Endothelial cell of umbilical vein (primary cell): ENCODE results near the gene USH1G.

ENCODE experiments used
- GATA2 ChIP-seq: IDR thresholded peaks from 2 replicates; pipeline ENCODE4 v1.7.0; 2011; ENCODE audit warnings: low read depth, mild to moderate bottlenecking, moderate library complexity, mixed read lengths, low read length; ENCODE audit not compliant: insufficient read length, insufficient read depth
- MYC ChIP-seq: IDR thresholded peaks from one replicate; pipeline ENCODE4 v1.6.1; 2011; ENCODE audit warnings: mild to moderate bottlenecking, low read depth, low read length
- POLR2A ChIP-seq: IDR thresholded peaks from 2 replicates; pipeline ENCODE4 v1.6.1; 2012; ENCODE audit warnings: low read depth, mild to moderate bottlenecking, control low read depth, low read length
- TF ChIP-seq, protein P1 (sequence below), 2 donors: IDR thresholded peaks; 1 replicate in 1 of 2; 2 replicates in 1 of 2; pipeline ENCODE4 v1.5.1; 2011; ENCODE audit warnings: low read length in 2 of 2, mild to moderate bottlenecking in 2 of 2, moderate library complexity in 2 of 2, control low read depth in 1 of 2, inconsistent platforms in 1 of 2, low read depth in 1 of 2; ENCODE audit not compliant: insufficient read depth in 1 of 2; ENCODE audit errors: extremely low read depth in 1 of 2

DNA sequence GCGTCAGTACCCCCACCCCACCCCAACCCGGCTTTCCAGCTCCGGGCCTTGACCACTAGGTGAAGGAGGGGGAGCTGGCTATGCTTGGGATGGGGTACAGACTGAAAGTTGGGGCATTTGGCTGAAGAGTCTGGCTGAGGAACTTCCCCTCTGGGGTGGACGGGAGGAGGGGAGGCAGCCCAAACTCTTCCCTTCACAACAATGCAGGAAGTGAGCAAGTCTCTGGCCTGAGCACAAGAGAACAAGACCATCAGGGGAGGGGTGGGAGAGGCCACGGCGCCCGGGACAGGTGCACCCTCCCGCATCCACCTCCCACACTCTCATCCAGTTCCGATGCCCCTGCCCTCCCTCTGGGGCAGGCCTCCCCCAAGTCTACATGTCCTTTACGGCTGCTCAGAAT, 5.6 kb downstream of the USH1G start:
- TF ChIP-seq, protein P1, sequence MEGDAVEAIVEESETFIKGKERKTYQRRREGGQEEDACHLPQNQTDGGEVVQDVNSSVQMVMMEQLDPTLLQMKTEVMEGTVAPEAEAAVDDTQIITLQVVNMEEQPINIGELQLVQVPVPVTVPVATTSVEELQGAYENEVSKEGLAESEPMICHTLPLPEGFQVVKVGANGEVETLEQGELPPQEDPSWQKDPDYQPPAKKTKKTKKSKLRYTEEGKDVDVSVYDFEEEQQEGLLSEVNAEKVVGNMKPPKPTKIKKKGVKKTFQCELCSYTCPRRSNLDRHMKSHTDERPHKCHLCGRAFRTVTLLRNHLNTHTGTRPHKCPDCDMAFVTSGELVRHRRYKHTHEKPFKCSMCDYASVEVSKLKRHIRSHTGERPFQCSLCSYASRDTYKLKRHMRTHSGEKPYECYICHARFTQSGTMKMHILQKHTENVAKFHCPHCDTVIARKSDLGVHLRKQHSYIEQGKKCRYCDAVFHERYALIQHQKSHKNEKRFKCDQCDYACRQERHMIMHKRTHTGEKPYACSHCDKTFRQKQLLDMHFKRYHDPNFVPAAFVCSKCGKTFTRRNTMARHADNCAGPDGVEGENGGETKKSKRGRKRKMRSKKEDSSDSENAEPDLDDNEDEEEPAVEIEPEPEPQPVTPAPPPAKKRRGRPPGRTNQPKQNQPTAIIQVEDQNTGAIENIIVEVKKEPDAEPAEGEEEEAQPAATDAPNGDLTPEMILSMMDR (IDR thresholded peaks at IDR 0.05; ENCODE audit: extremely low read depth in 1 of 2, insufficient read depth in 1 of 2, low read depth in 1 of 2, low read length in 2 of 2), result no peak
- TF ChIP-seq POLR2A (no peak), GATA2 (no peak), MYC (no peak)
